GM12891 (cell line): ENCODE results near the gene GPC5.

Source experiments
- PAX5 ChIP-seq: IDR thresholded peaks from 2 replicates; pipeline ENCODE4 v1.6.1; 2011; ENCODE audit warnings: low read length, moderate library complexity, mild to moderate bottlenecking; ENCODE audit not compliant: insufficient read depth, severe bottlenecking
- POLR2A ChIP-seq: IDR thresholded peaks from 2 replicates; pipeline ENCODE4 v1.6.1; 2011; ENCODE audit warnings: low read depth, low read length, control low read depth
- POLR2AphosphoS5 ChIP-seq: IDR thresholded peaks from 2 replicates; pipeline ENCODE4 v1.6.1; 2011; ENCODE audit warnings: low read depth, low read length, control low read depth
- TAF1 ChIP-seq: IDR thresholded peaks from 2 replicates; pipeline ENCODE4 v1.6.1; 2011; ENCODE audit warnings: low read depth, low read length, control low read depth

- no peak for TF ChIP-seq POLR2A
- TF ChIP-seq PAX5 = no peak
- TF ChIP-seq TAF1 = no peak
- TF ChIP-seq POLR2AphosphoS5 = no peak
These were observed 745.3 kb downstream of the GPC5 start for GRCh38 chr13:92143766-92144165.
